Measurements from ENCODE around the gene PBLD. TPM values are rescaled to one million over a fixed set of nuclear protein-coding genes. Genes with fewer than 3 reads are reported as not detected.

PBLD gene
- total RNA-seq, 2 donors from 2014 or later = 32.2 to 41.2 TPM

DNA sequence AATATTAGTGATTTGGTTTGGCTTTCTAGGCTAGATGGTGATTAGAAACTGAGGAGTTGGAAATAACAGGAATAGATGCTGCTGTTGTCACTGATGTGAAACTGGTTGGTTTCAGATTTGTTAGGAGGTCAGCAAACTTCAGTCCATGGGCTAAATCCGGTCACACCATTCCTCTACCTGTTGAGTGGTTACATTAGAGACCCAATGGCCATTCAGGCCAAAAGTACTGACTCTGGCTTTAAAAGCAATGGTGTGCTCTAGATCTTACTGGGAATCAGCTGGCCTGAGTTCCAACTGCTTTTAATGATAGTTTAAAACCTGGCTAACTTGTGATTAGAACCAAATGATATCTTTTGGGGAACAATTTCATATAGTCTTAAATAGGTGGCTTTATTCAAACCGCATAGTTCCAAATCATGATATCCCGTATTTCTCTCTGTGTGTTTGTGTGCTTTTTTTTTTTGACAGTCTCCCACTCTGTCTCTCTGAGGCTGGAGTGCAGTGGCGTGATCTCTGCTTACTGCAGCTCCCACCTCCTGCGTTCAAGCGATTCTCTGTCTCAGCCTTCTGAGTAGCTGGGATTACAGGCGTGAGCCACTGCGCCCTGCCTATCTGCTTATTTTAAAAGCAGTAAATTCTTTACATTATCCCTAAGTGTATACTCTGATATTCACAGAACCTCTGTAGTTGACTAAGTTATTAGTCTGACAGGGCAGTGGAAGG lies 7.8 kb upstream of the PBLD start:
- intact Hi-C loops (cut with DNase I) = no loop called here
- no peak overlapping the region for H3K27ac ChIP-seq

DNA sequence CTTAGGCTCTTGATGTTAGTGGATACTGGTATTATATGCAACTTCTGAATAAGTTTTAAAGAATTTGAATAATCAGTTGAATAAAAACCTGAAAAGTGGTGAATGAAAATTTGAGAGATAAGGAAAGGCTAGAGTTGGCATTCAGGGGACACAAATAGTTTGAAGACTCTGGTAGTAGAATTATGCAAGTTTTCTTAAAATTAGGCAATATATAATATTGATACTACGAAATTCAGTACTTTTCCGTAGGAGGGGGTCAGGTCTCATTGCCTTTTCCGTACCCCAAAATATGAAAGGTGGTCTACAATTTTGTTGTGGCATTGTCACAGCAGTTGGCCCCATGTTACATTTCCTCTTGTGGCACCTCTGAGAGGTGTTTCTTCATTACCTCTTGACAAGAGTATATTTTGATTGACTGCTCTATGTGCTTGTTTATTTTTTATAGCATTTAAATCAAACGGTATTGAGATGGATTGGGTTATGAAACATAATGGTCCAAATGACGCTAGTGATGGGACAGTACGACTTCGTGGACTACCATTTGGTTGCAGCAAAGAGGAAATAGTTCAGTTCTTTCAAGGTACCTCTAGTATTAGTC lies 4.1 kb upstream of the PBLD start:
- no peak for DNase-seq
- H3K36me3 ChIP-seq (replicated peaks in 1 of 2; ENCODE audit: insufficient read depth in 1 of 2, low read depth in 2 of 2) = peaks cover 13 to 32% of the 10 kb centered on the region in 2 donors
- 59 to 72% methylated on average over 7 of the region's 7 CpGs for WGBS, 2 donors
- intact Hi-C loops (cut with DNase I) = no loop called here
- no peak overlapping the region for H3K4me3 ChIP-seq
- no peak overlapping the region for H3K27ac ChIP-seq
- TF ChIP-seq, protein P1, sequence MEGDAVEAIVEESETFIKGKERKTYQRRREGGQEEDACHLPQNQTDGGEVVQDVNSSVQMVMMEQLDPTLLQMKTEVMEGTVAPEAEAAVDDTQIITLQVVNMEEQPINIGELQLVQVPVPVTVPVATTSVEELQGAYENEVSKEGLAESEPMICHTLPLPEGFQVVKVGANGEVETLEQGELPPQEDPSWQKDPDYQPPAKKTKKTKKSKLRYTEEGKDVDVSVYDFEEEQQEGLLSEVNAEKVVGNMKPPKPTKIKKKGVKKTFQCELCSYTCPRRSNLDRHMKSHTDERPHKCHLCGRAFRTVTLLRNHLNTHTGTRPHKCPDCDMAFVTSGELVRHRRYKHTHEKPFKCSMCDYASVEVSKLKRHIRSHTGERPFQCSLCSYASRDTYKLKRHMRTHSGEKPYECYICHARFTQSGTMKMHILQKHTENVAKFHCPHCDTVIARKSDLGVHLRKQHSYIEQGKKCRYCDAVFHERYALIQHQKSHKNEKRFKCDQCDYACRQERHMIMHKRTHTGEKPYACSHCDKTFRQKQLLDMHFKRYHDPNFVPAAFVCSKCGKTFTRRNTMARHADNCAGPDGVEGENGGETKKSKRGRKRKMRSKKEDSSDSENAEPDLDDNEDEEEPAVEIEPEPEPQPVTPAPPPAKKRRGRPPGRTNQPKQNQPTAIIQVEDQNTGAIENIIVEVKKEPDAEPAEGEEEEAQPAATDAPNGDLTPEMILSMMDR (IDR thresholded peaks at IDR 0.05) = no peak
- TF ChIP-seq POLR2A (IDR thresholded peaks at IDR 0.05) = no peak
- no peak for ATAC-seq
- no peaks in the 10 kb centered on the region for H3K9me3 ChIP-seq
- peaks cover 40% of the 10 kb centered on the region for H3K4me1 ChIP-seq
- H3K27me3 ChIP-seq = no peaks in the 10 kb centered on the region

More for the DNA sequence above, 7.8 kb upstream of the PBLD start:
- no peaks in the 10 kb centered on the region for H3K27me3 ChIP-seq
- peaks cover 25% of the 10 kb centered on the region for H3K4me1 ChIP-seq
- TF ChIP-seq, protein P1 (IDR thresholded peaks at IDR 0.05) = no peak
- TF ChIP-seq POLR2A (IDR thresholded peaks at IDR 0.05) = no peak
- whole genome bisulfite sequencing, 2 donors = 92 to 97% methylated on average over 8 of the region's 8 CpGs
- peaks cover 21 to 42% of the 10 kb centered on the region in 2 donors for H3K36me3 ChIP-seq (replicated peaks in 1 of 2; ENCODE audit: insufficient read depth in 1 of 2, low read depth in 2 of 2)
- ATAC-seq (no peak), DNase-seq (no peak)
- no peaks in the 10 kb centered on the region for H3K9me3 ChIP-seq
- H3K4me3 ChIP-seq = no peak overlapping the region

DNA sequence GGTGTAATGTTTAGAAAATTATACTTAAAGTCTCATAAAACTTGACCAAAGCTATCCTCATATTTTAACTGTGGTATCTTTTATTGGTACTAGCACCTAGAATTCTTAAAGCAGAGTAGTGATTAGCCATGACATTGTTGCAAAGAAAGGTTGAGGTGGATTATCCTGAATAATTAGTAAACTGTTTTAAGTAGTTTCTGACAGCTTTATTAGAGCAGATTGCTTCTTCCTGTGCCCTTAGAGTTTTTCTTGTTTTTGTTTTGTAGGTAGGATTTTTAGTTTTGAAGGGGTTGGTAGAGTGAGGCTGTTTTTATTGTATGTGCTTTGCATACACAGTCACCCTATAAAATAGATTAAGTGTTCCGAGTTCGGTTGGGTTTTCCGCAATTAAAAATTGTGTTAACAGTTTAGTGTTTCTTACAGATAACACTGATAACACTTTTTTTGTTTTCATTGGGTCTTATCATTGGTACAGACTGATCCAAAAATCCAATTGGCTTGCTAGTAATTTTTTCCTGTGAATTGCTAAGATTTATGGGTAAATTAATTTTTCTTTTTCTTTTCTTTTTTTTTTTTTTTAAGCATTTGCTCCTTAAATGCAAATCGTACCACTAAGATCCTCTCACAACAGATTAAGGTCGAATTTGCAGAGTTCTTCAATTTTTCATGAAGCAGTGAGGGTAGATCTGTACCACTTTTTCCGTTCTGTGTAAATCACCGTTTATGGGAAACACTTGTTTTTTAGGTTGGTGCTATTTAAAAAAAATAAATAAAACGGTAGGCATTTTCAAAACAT lies 2.1 kb upstream of the PBLD start:
- DNase-seq = no peak
- H3K36me3 ChIP-seq (replicated peaks in 1 of 2; ENCODE audit: insufficient read depth in 1 of 2, low read depth in 2 of 2) = peaks cover 0 to 13% of the 10 kb centered on the region in 2 donors
- no peak for TF ChIP-seq POLR2A (IDR thresholded peaks at IDR 0.05)
- TF ChIP-seq, protein P1 (IDR thresholded peaks at IDR 0.05) = no peak
- WGBS, 2 donors = 2 to 4% methylated on average over 8 of the region's 8 CpGs
- H3K9me3 ChIP-seq = no peaks in the 10 kb centered on the region
- no peak for ATAC-seq
- no peak overlapping the region for H3K27ac ChIP-seq
- H3K27me3 ChIP-seq = no peaks in the 10 kb centered on the region
- H3K4me1 ChIP-seq = peaks cover 47% of the 10 kb centered on the region
- intact Hi-C loops (cut with DNase I) = no loop called here
- peak overlapping the region in 1 of 2 donors; percentile 3 for H3K4me3 ChIP-seq

DNA sequence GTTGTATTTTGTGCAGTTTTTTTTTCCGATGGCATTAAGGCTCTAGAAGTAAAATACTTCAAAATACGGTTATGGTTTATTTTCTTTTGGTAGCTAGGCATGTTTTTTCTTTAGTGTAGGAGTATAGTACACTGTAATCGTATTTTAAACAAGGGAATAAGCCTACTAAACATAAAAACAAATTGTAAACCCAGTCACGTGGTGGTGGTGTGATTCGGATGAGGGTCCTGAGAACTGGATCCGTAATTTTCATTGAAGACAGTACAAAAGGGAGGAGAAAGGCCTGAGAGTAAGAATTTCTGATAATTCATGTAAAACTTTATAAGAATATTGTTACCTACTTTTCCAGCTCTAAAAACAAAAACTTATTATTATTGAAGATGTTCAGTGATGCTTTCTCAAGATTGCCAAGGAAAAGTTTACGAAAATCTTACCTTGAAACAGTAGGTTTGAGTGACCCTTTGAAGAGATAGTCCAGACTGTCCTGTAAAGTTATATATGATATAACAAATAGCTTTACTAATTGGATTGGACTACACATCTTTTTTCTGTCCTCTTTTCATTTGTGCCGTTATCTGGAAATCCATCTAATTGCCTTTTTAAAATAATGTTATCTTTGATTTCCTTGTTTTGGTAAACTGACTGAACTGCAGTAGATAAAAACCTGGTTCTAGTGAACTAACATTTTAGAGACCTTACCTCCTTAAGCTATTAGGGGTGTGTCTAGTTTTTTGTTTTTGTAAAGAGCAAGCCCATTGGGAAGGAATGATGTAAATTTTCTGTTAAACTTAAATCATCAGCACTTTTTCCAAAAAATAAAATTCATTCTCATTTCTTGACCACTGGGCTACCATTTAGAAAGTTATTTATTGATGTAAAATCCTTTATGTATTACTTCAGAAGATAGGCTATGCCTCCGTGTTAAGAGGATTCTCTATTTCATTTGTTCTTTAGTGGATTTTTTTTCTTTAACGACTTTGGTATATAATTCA lies 1.0 kb upstream of the PBLD start:
- Histone ChIP-seq H3K36me3 (replicated peaks in 1 of 2; ENCODE audit: insufficient read depth in 1 of 2, low read depth in 2 of 2) (peaks cover 0 to 2% of the 10 kb centered on the region in 2 donors), H3K4me1 (peaks cover 50% of the 10 kb centered on the region), H3K9me3 (no peaks in the 10 kb centered on the region), H3K27ac (peak overlapping the region in 3 of 4 donors; percentile 93 to 99 (median 96)), H3K4me3 (peak overlapping the region; percentile 3 to 55), H3K27me3 (no peaks in the 10 kb centered on the region)
- DNase-seq = no peak
- intact Hi-C loops (cut with DNase I) = no loop called here
- 2 to 3% methylated on average over 10 of the region's 10 CpGs for WGBS, 2 donors
- TF ChIP-seq POLR2A (IDR thresholded peaks at IDR 0.05) = no peak
- TF ChIP-seq, protein P1 (IDR thresholded peaks at IDR 0.05) = no peak
- ATAC-seq = no peak

Data from body of pancreas (tissue), 4 donors.